K562 (cell line): ENCODE measurements around the gene CD274.

Experiments
- CTCF ChIP-seq, 3 experiments: IDR thresholded peaks in 2 of 3; conservative IDR thresholded peaks in 1 of 3; 2 replicates each; pipeline ENCODE4 v1.5.1; 2011 to 2012; ENCODE audit warnings: low read length in 3 of 3, mild to moderate bottlenecking in 3 of 3, control low read depth in 2 of 3, improper control_type of control experiment in 1 of 3, inconsistent platforms in 1 of 3, low read depth in 1 of 3, mixed read lengths in 1 of 3, moderate library complexity in 1 of 3; ENCODE audit not compliant: insufficient read depth in 2 of 3
- EGR1 ChIP-seq: fragments of 450-650 bp; conservative IDR thresholded peaks from 2 replicates; pipeline ENCODE4 v1.6.1; 2017; ENCODE audit warnings: mild to moderate bottlenecking
- GTF2F1 ChIP-seq: IDR thresholded peaks from 2 replicates; pipeline ENCODE4 v1.6.1; 2011; ENCODE audit warnings: low read depth, low read length, improper control_type of control experiment
- NKRF ChIP-seq: fragments of 450-650 bp; IDR thresholded peaks from 2 replicates; pipeline ENCODE4 v1.6.1; 2016; ENCODE audit warnings: borderline replicate concordance
- RNF2 ChIP-seq: sonication (generic); IDR thresholded peaks from 2 replicates; pipeline ENCODE4 v1.6.1; 2016

- TF ChIP-seq RNF2 (no peak), GTF2F1 (no peak), NKRF (no peak), EGR1 (no peak), CTCF (IDR thresholded peaks at IDR 0.05 in 2 of 3, conservative IDR thresholded peaks at IDR 0.05 in 1 of 3; ENCODE audit: insufficient read depth in 2 of 3, low read depth in 1 of 3, low read length in 3 of 3) (no peak)
These were observed 14.4 kb upstream of the CD274 start for GRCh38 chr9:5435912-5436311.
